ENCODE results near the gene MDM4. TPM values are rescaled to one million over a fixed set of nuclear protein-coding genes. Genes with fewer than 3 reads are reported as not detected.

MDM4 gene
- total and polyA plus RNA-seq, 2 donors (not counting 3 experiments of a cell fraction or from before 2014, with no cell fraction given), result 11.7 to 67.0 TPM

- H3K9me1 ChIP-seq (replicated peaks; ENCODE audit: control insufficient read depth, extremely low read depth, insufficient read depth, low read length), result no peaks in the 10 kb centered on the region
- intact Hi-C loops (cut with micrococcal nuclease) (no loop called here), dilution Hi-C loops (cut with MboI; ENCODE audit: extremely low pct_ligation_motif_present, low sequenced_read_pairs) (no loop called here)
- H2AFZ ChIP-seq (ENCODE audit: low read depth, low read length), result no peak overlapping the region
- H3K36me3 ChIP-seq (ENCODE audit: control insufficient read depth in 2 of 2, extremely low read depth in 1 of 2, insufficient read depth in 2 of 2, low read length in 2 of 2), result no peaks in the 10 kb centered on the region
- FAIRE-seq, result no peak
- no peak overlapping the region for H3K4me2 ChIP-seq (ENCODE audit: insufficient read depth, low read length)
- no TSS peak for BruUV-seq (replicated peaks)
- H3K9ac ChIP-seq (replicated peaks; ENCODE audit: extremely low read depth, insufficient read depth, low read length), result no peak overlapping the region
- no peak overlapping the region for H3K4me3 ChIP-seq (replicated peaks in 1 of 3; ENCODE audit: insufficient read depth in 1 of 3, low read depth in 1 of 3, low read length in 3 of 3)
- DNase-seq (ENCODE audit: low read depth, low spot score), result no peak
- H4K20me1 ChIP-seq (replicated peaks; ENCODE audit: control insufficient read depth, extremely low read depth, insufficient read depth, low read length), result no peaks in the 10 kb centered on the region
- TF ChIP-seq FOS (IDR thresholded peaks at IDR 0.05; ENCODE audit: borderline replicate concordance, insufficient read depth, low read length), result no peak
- no peak for TF ChIP-seq POLR2AphosphoS5 (IDR thresholded peaks at IDR 0.05; ENCODE audit: insufficient read depth, low read depth, low read length)
- TF ChIP-seq POLR2A (IDR thresholded peaks at IDR 0.05; ENCODE audit: low read depth, low read length), result no peak
- no peak for TF ChIP-seq GATA2 (IDR thresholded peaks at IDR 0.05; ENCODE audit: insufficient read depth, insufficient read length, low read depth, low read length)
- TF ChIP-seq JUN (IDR thresholded peaks at IDR 0.05; ENCODE audit: borderline replicate concordance, insufficient read depth, insufficient read length, low read depth), result no peak
- TF ChIP-seq EZH2 (IDR thresholded peaks at IDR 0.05; ENCODE audit: borderline replicate concordance, low read depth, low read length, severe bottlenecking), result no peak
- no peak for TF ChIP-seq CTCF (IDR thresholded peaks at IDR 0.05; ENCODE audit: extremely low read depth in 1 of 2, insufficient read depth in 1 of 2, low read depth in 1 of 2, low read length in 2 of 2)
- no peak for TF ChIP-seq MYC (IDR thresholded peaks at IDR 0.05; ENCODE audit: low read depth, low read length)
- no peak for TF ChIP-seq MAX (IDR thresholded peaks at IDR 0.05; ENCODE audit: insufficient read depth, insufficient read length)
- no peaks in the 10 kb centered on the region for H3K27me3 ChIP-seq (ENCODE audit: control insufficient read depth in 2 of 2, insufficient read depth in 2 of 2, low read length in 2 of 2)
- no peak overlapping the region for H3K27ac ChIP-seq (ENCODE audit: insufficient read depth, low read depth, low read length)
- H3K9me3 ChIP-seq (replicated peaks; ENCODE audit: control insufficient read depth, insufficient read depth, low read length), result no peaks in the 10 kb centered on the region
- CTCF ChIA-PET, result interaction anchor here (0.7 to 1.0 kb wide), 2 partner anchors 23 to 236 kb away, joined by 4 to 5 read pairs; no protein-coding TSS in a partner anchor
- no peaks in the 10 kb centered on the region for H3K79me2 ChIP-seq (ENCODE audit: control insufficient read depth, insufficient read depth, low read length)
- H3K4me1 ChIP-seq (ENCODE audit: control insufficient read depth, extremely low read depth, insufficient read depth, low read length), result peaks cover 4% of the 10 kb centered on the region
- POLR2A ChIA-PET, result no interaction called here
Measured at GRCh38 chr1:204571128-204571527, 54.9 kb downstream of the MDM4 start.

Measured in endothelial cell of umbilical vein (primary cell).